HG03159 (cell line): Measurements from ENCODE around the gene SLC2A9.
A peak's percentile ranks its signal among the peaks of the same experiment; 100 is the strongest.

Source experiments
- ATAC-seq: cut with Tn5 transposase; IDR thresholded peaks from one replicate; pipeline ENCODE4 v1.9.1; 2021; ENCODE audit warnings: mild to moderate bottlenecking, moderate library complexity; ENCODE audit not compliant: unreplicated experiment

SLC2A9 gene

GRCh38 chr4:9969526-9970398, 51.5 kb downstream of the SLC2A9 start:
- ATAC-seq = peak; percentile 13

GRCh38 chr4:9968472-9968871, 52.8 kb downstream of the SLC2A9 start:
- no peak for ATAC-seq

- ATAC-seq = no peak
These were observed 56.4 kb downstream of the SLC2A9 start for GRCh38 chr4:9964879-9965278.

- no peak for ATAC-seq
These were observed 58.0 kb downstream of the SLC2A9 start for GRCh38 chr4:9963328-9963727.

- ATAC-seq = no peak
These were observed 58.5 kb downstream of the SLC2A9 start for GRCh38 chr4:9962611-9963314.

GRCh38 chr4:9954468-9954867, 66.8 kb downstream of the SLC2A9 start:
- no peak for ATAC-seq

GRCh38 chr4:9953089-9953488, 68.2 kb downstream of the SLC2A9 start:
- no peak for ATAC-seq

GRCh38 chr4:9952415-9952950, 68.8 kb downstream of the SLC2A9 start:
- ATAC-seq = no peak

GRCh38 chr4:9949573-9949972, 71.7 kb downstream of the SLC2A9 start:
- ATAC-seq = no peak

- ATAC-seq = no peak
These were observed 73.9 kb downstream of the SLC2A9 start for GRCh38 chr4:9947168-9948062.

- no peak for ATAC-seq
These were observed 75.1 kb downstream of the SLC2A9 start for GRCh38 chr4:9946170-9946569.

GRCh38 chr4:9944431-9945425, 76.6 kb downstream of the SLC2A9 start:
- ATAC-seq = no peak

GRCh38 chr4:9943761-9944160, 77.5 kb downstream of the SLC2A9 start:
- ATAC-seq = no peak

- ATAC-seq = no peak
These were observed 78.2 kb downstream of the SLC2A9 start for GRCh38 chr4:9942921-9943600.

GRCh38 chr4:9942139-9942538, 79.2 kb downstream of the SLC2A9 start:
- ATAC-seq = no peak

GRCh38 chr4:9940041-9940440, 81.3 kb downstream of the SLC2A9 start:
- no peak for ATAC-seq

GRCh38 chr4:9938933-9939332, 82.4 kb downstream of the SLC2A9 start:
- no peak for ATAC-seq

GRCh38 chr4:9937078-9937477, 84.2 kb downstream of the SLC2A9 start:
- no peak for ATAC-seq

GRCh38 chr4:9936129-9936644, 85.1 kb downstream of the SLC2A9 start:
- no peak for ATAC-seq
